GM12878 (cell line): ENCODE measurements around the gene NEK1. TPM values are rescaled to one million over a fixed set of nuclear protein-coding genes. Genes with fewer than 3 reads are reported as not detected.

ENCODE experiments used
- ATAC-seq: fragments of 200-7000 bp; cut with Tn5 transposase; 3 replicates; pipeline ENCODE4 v1.9.1; 2020; ENCODE audit warnings: mild to moderate bottlenecking, moderate library complexity
- BruUV-seq: library from RNA; stranded (reverse); fragments of 400-500 nt; replicated peaks from 2 replicates; lab custom pipeline; 2021; lab: Mats Ljungman, UMichigan
- CTCF ChIA-PET: fragments of 300-600 bp; sonication (Branson Sonifier 250); formaldehyde crosslinking; extraction: SDS; loops from one replicate; lab custom pipeline; 2021; ENCODE audit warnings: inconsistent platforms; lab: Yijun Ruan, JAX
- POLR2A ChIA-PET: fragments of 350-600 bp; formaldehyde crosslinking; extraction: SDS; loops from one replicate; lab custom pipeline; 2021; ENCODE audit warnings: inconsistent platforms; lab: Charles Lee
- RAD21 ChIA-PET: fragments of 300-600 bp; sonication (Branson Sonifier 250); formaldehyde crosslinking; loops from one replicate; lab custom pipeline; 2023; ENCODE audit warnings: antibody characterized with exemption; ENCODE audit not compliant: unreplicated experiment; lab: Charles Lee
- SMC1A ChIA-PET: fragments of 300-600 bp; sonication (Branson Sonifier 250); formaldehyde crosslinking; loops from one replicate; lab custom pipeline; 2023; ENCODE audit not compliant: unreplicated experiment, uncharacterized antibody; lab: Charles Lee
- DNase-seq: peaks from one replicate; pipeline ENCODE4 v3.0.0-alpha.2; 2011; ENCODE audit warnings: low read depth, low spot score
- FAIRE-seq: peaks from 3 replicates; lab custom pipeline; 2011; peaks lifted over from hg19 to GRCh38; lab: Jason Lieb, UNC
- H2AFZ ChIP-seq: 2 replicates; pipeline ENCODE4 v1.6.0; 2011; ENCODE audit warnings: low read depth, low read length, control low read depth; ENCODE audit not compliant: control insufficient read depth
- H3K27ac ChIP-seq: 2 replicates; pipeline ENCODE4 v1.5.1; 2011; ENCODE audit warnings: control low read depth; ENCODE audit not compliant: control insufficient read depth, insufficient read depth
- H3K27me3 ChIP-seq, 2 experiments: replicated peaks in 1 of 2; 2 replicates each; pipeline versions ENCODE4 v1.6.0 to v1.6.1; 2011; ENCODE audit warnings: low read length in 1 of 2; ENCODE audit not compliant: control insufficient read depth in 2 of 2, insufficient read depth in 2 of 2
- H3K36me3 ChIP-seq, 2 experiments: 2 replicates each; pipeline ENCODE4 v1.5.1; 2011; ENCODE audit warnings: low read length in 1 of 2; ENCODE audit not compliant: control insufficient read depth in 2 of 2, insufficient read depth in 2 of 2
- H3K4me1 ChIP-seq: 2 replicates; pipeline ENCODE4 v1.6.1; 2011; ENCODE audit warnings: mild to moderate bottlenecking, low read length, moderate library complexity, mixed read lengths; ENCODE audit not compliant: control insufficient read depth, insufficient read depth
- H3K4me2 ChIP-seq: 2 replicates; pipeline ENCODE4 v1.6.0; 2011; ENCODE audit warnings: control low read depth; ENCODE audit not compliant: control insufficient read depth, insufficient read depth
- H3K4me3 ChIP-seq: fragments of 200-600 bp; sonication (generic); 2 replicates; pipeline ENCODE4 v1.5.1; 2016
- H3K79me2 ChIP-seq: 2 replicates; pipeline ENCODE4 v1.6.0; 2011; ENCODE audit warnings: low read length; ENCODE audit not compliant: control insufficient read depth, insufficient read depth
- H3K9ac ChIP-seq: 2 replicates; pipeline ENCODE4 v1.8.0; 2011; ENCODE audit warnings: low read length, control low read depth, mixed read lengths; ENCODE audit not compliant: control insufficient read depth, insufficient read depth
- H3K9me3 ChIP-seq: replicated peaks from 3 replicates; pipeline ENCODE4 v1.5.1; 2011; ENCODE audit warnings: mild to moderate bottlenecking, low read length; ENCODE audit not compliant: control insufficient read depth, insufficient read depth
- H4K20me1 ChIP-seq: 2 replicates; pipeline ENCODE4 v1.6.0; 2011; ENCODE audit not compliant: control insufficient read depth, insufficient read depth
- BCLAF1 ChIP-seq: fragments of 450-650 bp; IDR thresholded peaks from 2 replicates; pipeline ENCODE4 v1.6.1; 2017; ENCODE audit warnings: antibody characterized with exemption, mild to moderate bottlenecking, moderate library complexity
- EP300 ChIP-seq, 2 experiments: fragments of 150-350 bp in 1 of 2; IDR thresholded peaks; 2 replicates each; pipeline ENCODE4 v1.6.1; 2011 to 2012; ENCODE audit warnings: low read depth in 2 of 2, low read length in 2 of 2, borderline replicate concordance in 1 of 2, improper control_type of control experiment in 1 of 2, inconsistent platforms in 1 of 2; ENCODE audit not compliant: control insufficient read depth in 1 of 2
- FOXM1 ChIP-seq: IDR thresholded peaks from 2 replicates; pipeline ENCODE4 v1.6.1; 2012; ENCODE audit warnings: low read depth, mild to moderate bottlenecking, inconsistent platforms, low read length, moderate library complexity
- IKZF1 ChIP-seq: fragments of 450-650 bp; conservative IDR thresholded peaks from 2 replicates; pipeline ENCODE4 v1.6.1; 2017; ENCODE audit warnings: antibody characterized with exemption, mild to moderate bottlenecking
- IRF3 ChIP-seq: fragments of 450-650 bp; IDR thresholded peaks from 2 replicates; pipeline ENCODE4 v1.6.1; 2014; ENCODE audit warnings: mild to moderate bottlenecking
- MYC ChIP-seq: IDR thresholded peaks from 2 replicates; pipeline ENCODE4 v1.6.1; 2011; ENCODE audit warnings: mild to moderate bottlenecking, low read length, moderate library complexity, inconsistent platforms; ENCODE audit not compliant: insufficient read depth, insufficient replicate concordance, insufficient read length, severe bottlenecking
- RELA ChIP-seq: fragments of 450-650 bp; IDR thresholded peaks from 2 replicates; pipeline ENCODE4 v1.8.0; 2014; ENCODE audit warnings: borderline replicate concordance; ENCODE audit not compliant: partially characterized antibody
- SUZ12 ChIP-seq: fragments of 200-600 bp; sonication (generic); IDR thresholded peaks from one replicate; pipeline ENCODE4 v1.6.1; 2018; ENCODE audit warnings: antibody characterized with exemption, mild to moderate bottlenecking; ENCODE audit not compliant: unreplicated experiment
- ZNF24 ChIP-seq: fragments of 450-650 bp; IDR thresholded peaks from 2 replicates; pipeline ENCODE4 v1.6.1; 2017; ENCODE audit warnings: antibody characterized with exemption, mild to moderate bottlenecking
- WGBS: methylation state at CpG from one replicate; pipeline ENCODE4 v1.1.6; 2016; ENCODE audit warnings: low lambda C conversion rate; ENCODE audit not compliant: insufficient replicate concordance, insufficient coverage; ENCODE audit errors: missing lambda C conversion rate; 5-methylcytosine and 5-hydroxymethylcytosine counted together
- in situ Hi-C: fragments of 300-500 bp; cut with MboI; formaldehyde crosslinking; loops from 9 replicates; pipeline ENCODE4 v1.14.3; 2018; ENCODE audit warnings: mixed read lengths
- intact Hi-C: fragments of 100-400 bp; cut with micrococcal nuclease; formaldehyde crosslinking; loops from one replicate; pipeline ENCODE4 v1.14.2; 2022; ENCODE audit not compliant: unreplicated experiment
- polyA plus RNA-seq, 11 experiments: library from polyadenylated mRNA; depleted of rRNA in 4 of 11; unstranded in 6 of 11; stranded (reverse) in 5 of 11; fragments of >200 nt; fragmentation: Nextera tagmentation in 4 of 11; fragmentation: Illumina TruSeq in 1 of 11; extraction: Ambion mirVana in 4 of 11; extraction: Trizol in 1 of 11; gene quantifications; 1 replicate in 1 of 11; 2 replicates in 10 of 11; pipeline versions ENCODE4 v1.2.1 to v1.2.3, GENCODE V29; 2011 to 2016; ENCODE audit warnings: inconsistent platforms in 2 of 11, missing spikeins in 2 of 11, low read depth in 1 of 11
- total RNA-seq, 4 experiments: library from RNA; depleted of rRNA in 3 of 4; stranded (reverse); fragments of >200 nt in 3 of 4; fragmentation: Illumina TruSeq in 1 of 4; extraction: Trizol in 1 of 4; gene quantifications; 2 replicates each; pipeline versions ENCODE4 v1.2.1 to v1.2.3, GENCODE V29; 2013 to 2021
- TF ChIP-seq, protein P1 (sequence below): fragments of 450-650 bp; IDR thresholded peaks from 2 replicates; pipeline ENCODE4 v1.6.1; 2017; ENCODE audit warnings: mild to moderate bottlenecking, low read depth, inconsistent platforms; ENCODE audit not compliant: poor library complexity, severe bottlenecking

Gene NEK1
- total and polyA plus RNA-seq, 10 of the 15 experiments (the other 5 are each of a cell fraction or from before 2014, with no cell fraction given): 4.9 to 16.1 (median 7.5) TPM

- no peaks in the 10 kb centered on the region for H3K4me1 ChIP-seq
- no peaks in the 10 kb centered on the region; a peak in 1 of 4 replicates for H3K36me3 ChIP-seq
- no peak overlapping the region for H3K27ac ChIP-seq
- intact Hi-C loops: no loop called here
- no peak for TF ChIP-seq MYC
- no peak for TF ChIP-seq ZNF24
- no peak for TF ChIP-seq IRF3
- no peak for TF ChIP-seq FOXM1
- TF ChIP-seq SUZ12: no peak
- TF ChIP-seq, all 136 proteins: peak for 0
- CTCF ChIA-PET: no interaction called here
- SMC1A ChIA-PET: no interaction called here
- FAIRE-seq (no peak), ATAC-seq (no peak; the same call in 2 of the 3 replicates), DNase-seq (no peak)
- no peak overlapping the region for H3K4me2 ChIP-seq
- H3K27me3 ChIP-seq: no peaks in the 10 kb centered on the region
- H2AFZ ChIP-seq: no peak overlapping the region
- 61% methylated on average over 3 of the region's 3 CpGs for WGBS
- H3K9ac ChIP-seq: no peak overlapping the region
- no peaks in the 10 kb centered on the region for H4K20me1 ChIP-seq
- RAD21 ChIA-PET: no interaction called here
- no peaks in the 10 kb centered on the region for H3K79me2 ChIP-seq
- H3K4me3 ChIP-seq: no peak overlapping the region
- POLR2A ChIA-PET: no interaction called here
- no TSS peak for BruUV-seq
- H3K9me3 ChIP-seq: no peaks in the 10 kb centered on the region
- in situ Hi-C loops: no loop called here
These were observed 101.8 kb downstream of the NEK1 start for GRCh38 chr4:169510617-169511016.

GRCh38 chr4:169506903-169507302, 105.5 kb downstream of the NEK1 start:
- H3K27me3 ChIP-seq: no peaks in the 10 kb centered on the region
- 48% methylated on average over 2 of the region's 2 CpGs for WGBS
- no peak overlapping the region for H3K4me3 ChIP-seq
- no peak overlapping the region for H3K4me2 ChIP-seq
- SMC1A ChIA-PET: interaction anchor here (0.7 kb wide), 1 partner anchor 601 kb away, joined by 3 read pairs; no protein-coding TSS in a partner anchor
- in situ Hi-C loops (no loop called here), intact Hi-C loops (no loop called here)
- H2AFZ ChIP-seq: no peak overlapping the region
- no peaks in the 10 kb centered on the region for H3K4me1 ChIP-seq
- DNase-seq (no peak), FAIRE-seq (no peak), ATAC-seq (no peak)
- no peaks in the 10 kb centered on the region for H4K20me1 ChIP-seq
- POLR2A ChIA-PET: interaction anchor here (0.7 kb wide), 2 partner anchors 333 to 493 kb away, joined by 3 read pairs; no protein-coding TSS in a partner anchor
- H3K79me2 ChIP-seq: no peaks in the 10 kb centered on the region
- H3K9ac ChIP-seq: no peak overlapping the region
- H3K36me3 ChIP-seq: no peaks in the 10 kb centered on the region; a peak in 1 of 4 replicates
- CTCF ChIA-PET: interaction anchor here (0.7 to 1.2 kb wide), 5 partner anchors 21 to 584 kb away, joined by 3 to 5 read pairs (median 4); no protein-coding TSS in a partner anchor
- H3K9me3 ChIP-seq: peaks cover 6% of the 10 kb centered on the region
- H3K27ac ChIP-seq: no peak overlapping the region
- BruUV-seq: no TSS peak
- RAD21 ChIA-PET: interaction anchor here (0.6 kb wide), 1 partner anchor 569 kb away, joined by 3 read pairs; no protein-coding TSS in a partner anchor
- TF ChIP-seq EP300 (IDR thresholded peaks at IDR 0.05; ENCODE audit: borderline replicate concordance in 1 of 2, control insufficient read depth in 1 of 2, low read depth in 2 of 2, low read length in 2 of 2) (no peak), RELA (no peak), BCLAF1 (no peak), IKZF1 (no peak)
- TF ChIP-seq, protein P1, sequence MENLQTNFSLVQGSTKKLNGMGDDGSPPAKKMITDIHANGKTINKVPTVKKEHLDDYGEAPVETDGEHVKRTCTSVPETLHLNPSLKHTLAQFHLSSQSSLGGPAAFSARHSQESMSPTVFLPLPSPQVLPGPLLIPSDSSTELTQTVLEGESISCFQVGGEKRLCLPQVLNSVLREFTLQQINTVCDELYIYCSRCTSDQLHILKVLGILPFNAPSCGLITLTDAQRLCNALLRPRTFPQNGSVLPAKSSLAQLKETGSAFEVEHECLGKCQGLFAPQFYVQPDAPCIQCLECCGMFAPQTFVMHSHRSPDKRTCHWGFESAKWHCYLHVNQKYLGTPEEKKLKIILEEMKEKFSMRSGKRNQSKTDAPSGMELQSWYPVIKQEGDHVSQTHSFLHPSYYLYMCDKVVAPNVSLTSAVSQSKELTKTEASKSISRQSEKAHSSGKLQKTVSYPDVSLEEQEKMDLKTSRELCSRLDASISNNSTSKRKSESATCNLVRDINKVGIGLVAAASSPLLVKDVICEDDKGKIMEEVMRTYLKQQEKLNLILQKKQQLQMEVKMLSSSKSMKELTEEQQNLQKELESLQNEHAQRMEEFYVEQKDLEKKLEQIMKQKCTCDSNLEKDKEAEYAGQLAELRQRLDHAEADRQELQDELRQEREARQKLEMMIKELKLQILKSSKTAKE: no peak
